Pons (tissue), 1 donor: ENCODE data around the gene CELF2.
"Not testable (repeated sequence)": the region's sequence is repeated elsewhere in the genome, so short reads cannot be mapped to it uniquely, and the experiment has no call there.

ENCODE experiments used
- DNase-seq: peaks from one replicate; pipeline ENCODE4 v3.0.0-alpha.2; 2016; ENCODE audit warnings: low spot score

The CELF2 gene

GRCh38 chr10:11357439-11357838, 339.8 kb downstream of the CELF2 start:
- no peak for DNase-seq

- no peak for DNase-seq
These were observed 340.3 kb downstream of the CELF2 start for GRCh38 chr10:11358011-11358410.

- no peak for DNase-seq
These were observed 341.4 kb downstream of the CELF2 start for GRCh38 chr10:11358923-11359575.

GRCh38 chr10:11359869-11360268, 342.2 kb downstream of the CELF2 start:
- no peak for DNase-seq

- no peak for DNase-seq
These were observed 345.8 kb downstream of the CELF2 start for GRCh38 chr10:11363497-11363896.

DNA sequence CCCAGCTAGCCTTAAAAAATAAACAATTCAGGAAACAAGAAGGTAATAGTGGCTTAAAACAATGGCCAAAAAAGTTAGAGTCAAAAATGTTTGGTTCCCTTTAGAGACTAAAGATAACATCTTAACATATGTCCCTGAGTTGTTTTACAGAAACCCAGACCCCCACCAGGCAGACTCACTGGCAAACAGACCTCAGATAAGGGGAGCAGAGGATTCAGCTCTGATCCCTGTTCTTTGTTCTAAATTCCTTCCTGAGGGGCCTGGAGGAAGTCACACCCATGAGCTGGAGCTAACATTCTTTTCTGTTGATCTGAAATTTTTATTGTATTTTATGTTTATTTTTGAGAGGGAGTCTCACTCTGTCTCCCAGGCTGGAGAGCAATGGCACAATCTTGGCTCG, 346.6 kb downstream of the CELF2 start:
- no peak for DNase-seq

GRCh38 chr10:11366889-11367288, 349.2 kb downstream of the CELF2 start:
- not testable (repeated sequence) for DNase-seq

DNA sequence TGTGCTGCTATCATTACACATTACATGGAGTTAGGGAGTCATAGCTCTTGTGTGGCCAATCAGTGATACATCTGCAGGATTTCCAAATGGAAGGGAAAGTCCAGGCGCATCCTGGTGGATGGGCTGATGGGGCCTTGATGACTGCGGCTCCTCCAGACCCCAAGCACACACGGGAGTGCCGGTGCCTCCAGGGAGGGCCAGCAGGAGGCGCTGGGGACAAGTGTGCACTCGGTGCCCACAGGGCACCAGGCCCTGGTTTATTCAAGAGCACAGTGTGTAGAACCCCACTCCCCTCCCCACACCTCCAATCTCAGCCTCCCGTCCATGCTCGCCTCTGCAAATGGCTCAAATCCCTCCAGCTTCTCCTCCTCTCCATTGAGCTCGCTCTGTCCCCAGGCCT, 349.8 kb downstream of the CELF2 start:
- DNase-seq = no peak

- no peak for DNase-seq
These were observed 356.1 kb downstream of the CELF2 start for GRCh38 chr10:11373717-11374171.

- no peak for DNase-seq
These were observed 359.6 kb downstream of the CELF2 start for GRCh38 chr10:11377267-11377666.

DNA sequence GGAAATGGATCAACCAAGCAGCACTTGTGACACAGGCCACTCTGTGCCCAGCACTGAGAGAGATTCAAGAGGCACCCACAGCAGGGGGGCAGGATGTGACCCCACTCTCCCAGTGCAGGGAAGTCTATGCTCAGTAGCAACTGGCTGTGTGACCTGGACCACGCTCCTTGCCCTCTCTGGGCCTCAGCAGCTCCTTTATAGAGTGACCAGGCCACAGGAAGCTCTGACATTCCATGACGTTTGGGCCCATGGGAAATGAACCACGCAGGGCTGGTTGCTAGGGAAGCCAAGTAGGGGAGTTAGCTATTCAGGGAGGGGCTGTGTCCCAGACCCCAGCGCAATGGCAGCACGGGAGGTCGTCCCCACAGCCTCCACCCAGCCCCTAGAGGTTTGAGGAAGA, 361.2 kb downstream of the CELF2 start:
- DNase-seq = no peak

DNA sequence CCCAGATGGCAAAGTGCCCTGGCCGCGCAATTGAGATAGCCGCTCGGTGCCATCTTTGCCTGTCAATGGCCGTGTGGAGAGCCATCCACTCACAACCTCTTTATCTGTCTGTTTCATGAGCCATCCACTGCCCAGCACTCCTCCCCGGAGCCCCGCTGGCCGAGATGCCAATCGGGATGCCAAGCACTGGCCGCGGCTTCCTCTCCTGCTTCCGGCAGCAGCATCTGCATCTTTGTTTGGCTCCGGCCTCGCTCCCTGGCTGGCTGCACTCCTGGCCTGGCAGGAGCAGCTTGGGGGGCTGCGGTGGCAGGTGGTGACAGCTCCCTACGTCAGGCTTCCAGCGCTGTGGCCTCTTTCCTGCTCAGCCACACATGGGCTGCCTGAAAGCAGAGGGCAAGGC, 362.1 kb downstream of the CELF2 start:
- DNase-seq = peak; percentile 23

- DNase-seq = no peak
These were observed 363.4 kb downstream of the CELF2 start for GRCh38 chr10:11381023-11381422.

- DNase-seq = no peak
These were observed 363.8 kb downstream of the CELF2 start for GRCh38 chr10:11381511-11381910.

DNA sequence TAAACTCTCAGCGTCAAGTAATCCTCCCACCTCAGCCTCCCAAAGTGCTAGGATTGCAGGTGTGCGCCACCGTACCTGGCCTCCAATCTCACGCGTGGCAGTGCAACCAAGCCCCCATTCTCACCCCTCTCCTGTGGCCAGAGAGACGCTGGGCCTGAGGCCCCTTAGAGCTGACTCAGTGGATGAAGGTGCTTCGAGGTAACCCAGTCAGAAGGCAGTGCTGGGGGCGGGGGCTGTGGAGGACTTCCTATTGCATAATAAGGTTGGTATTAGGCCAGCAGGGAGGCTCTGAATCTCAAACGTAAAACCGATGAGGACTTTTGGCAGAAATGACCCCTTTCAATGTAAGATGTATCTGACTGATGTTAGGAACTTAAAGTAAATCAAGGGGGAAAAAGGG, 364.5 kb downstream of the CELF2 start:
- DNase-seq = no peak

- DNase-seq = no peak
These were observed 368.4 kb downstream of the CELF2 start for GRCh38 chr10:11386044-11386443.
